SK-N-SH (cell line): ENCODE data around the gene PECR. TPM values are rescaled to one million over a fixed set of nuclear protein-coding genes. Genes with fewer than 3 reads are reported as not detected.

Source experiments
- CTCF ChIA-PET: fragments of 300-600, 350-600 bp; formaldehyde crosslinking; extraction: SDS; loops from one replicate; lab custom pipeline; 2021; lab: Yijun Ruan, JAX
- POLR2A ChIA-PET: fragments of 350-600 bp; sonication (Branson Sonifier 250); formaldehyde crosslinking; extraction: SDS; loops from one replicate; lab custom pipeline; 2020; ENCODE audit warnings: antibody characterized with exemption, inconsistent platforms; lab: Yijun Ruan, JAX
- DNase-seq: peaks from one replicate; pipeline ENCODE4 v3.0.0; 2012
- H2AFZ ChIP-seq: fragments of 200-600 bp; sonication (generic); 2 replicates; pipeline ENCODE4 v1.8.1; 2016; ENCODE audit warnings: antibody characterized with exemption, mild to moderate bottlenecking, low read depth
- H3F3A ChIP-seq: fragments of 200-600 bp; sonication (generic); replicated peaks from 2 replicates; pipeline ENCODE3; 2016; ENCODE audit warnings: antibody characterized with exemption, mild to moderate bottlenecking; ENCODE audit not compliant: insufficient read depth
- H3K27ac ChIP-seq, 2 experiments: fragments of 200-500 bp in 1 of 2; fragments of 200-600 bp in 1 of 2; sonication (Bioruptor generic) in 1 of 2; sonication (generic), shearing (Covaris generic) in 1 of 2; 2 replicates each; pipeline versions ENCODE4 v1.5.1 to v1.6.1; 2014 to 2016; ENCODE audit warnings: low read depth in 2 of 2, inconsistent platforms in 1 of 2, low read length in 1 of 2, mild to moderate bottlenecking in 1 of 2, mixed read lengths in 1 of 2
- H3K27me3 ChIP-seq: fragments of 200-600 bp; sonication (generic), shearing (Covaris generic); 2 replicates; pipeline ENCODE4 v1.6.1; 2016; ENCODE audit warnings: mixed run types; ENCODE audit not compliant: insufficient read depth
- H3K36me3 ChIP-seq, 2 experiments: fragments of 200-500 bp in 1 of 2; fragments of 200-600 bp in 1 of 2; sonication (Bioruptor generic) in 1 of 2; sonication (generic) in 1 of 2; replicated peaks in 1 of 2; 2 replicates each; pipeline versions ENCODE3 to v1.5.1; 2014 to 2016; ENCODE audit warnings: low read length in 1 of 2, mild to moderate bottlenecking in 1 of 2; ENCODE audit not compliant: insufficient read depth in 2 of 2, control insufficient read depth in 1 of 2
- H3K4me1 ChIP-seq, 2 experiments: fragments of 200-500 bp in 1 of 2; fragments of 200-600 bp in 1 of 2; sonication (Bioruptor generic) in 1 of 2; sonication (generic), shearing (Covaris generic) in 1 of 2; 2 replicates each; pipeline versions ENCODE4 v1.5.1 to v1.6.1; 2014 to 2016; ENCODE audit warnings: low read depth in 1 of 2, low read length in 1 of 2, mixed run types in 1 of 2; ENCODE audit not compliant: insufficient read depth in 2 of 2, control insufficient read depth in 1 of 2
- H3K4me2 ChIP-seq: fragments of 200-600 bp; sonication (generic), shearing (Covaris generic); 2 replicates; pipeline ENCODE4 v1.6.1; 2017; ENCODE audit warnings: mixed run types
- H3K4me3 ChIP-seq, 2 experiments: fragments of 200-500 bp in 1 of 2; fragments of 200-600 bp in 1 of 2; sonication (Bioruptor generic) in 1 of 2; sonication (generic), shearing (Covaris generic) in 1 of 2; 2 replicates each; pipeline versions ENCODE4 v1.5.1 to v1.8.1; 2014 to 2016; ENCODE audit warnings: low read depth in 2 of 2, inconsistent platforms in 1 of 2, low read length in 1 of 2, mild to moderate bottlenecking in 1 of 2, mixed read lengths in 1 of 2, moderate library complexity in 1 of 2
- H3K79me2 ChIP-seq: fragments of 200-600 bp; sonication (generic); 2 replicates; pipeline ENCODE4 v1.8.1; 2017; ENCODE audit warnings: mild to moderate bottlenecking; ENCODE audit not compliant: insufficient read depth
- H3K9ac ChIP-seq: fragments of 200-600 bp; sonication (generic); 2 replicates; pipeline ENCODE4 v1.6.1; 2017; ENCODE audit warnings: mixed run types
- H3K9me2 ChIP-seq: fragments of 200-600 bp; sonication (generic); 2 replicates; pipeline ENCODE4 v1.6.1; 2017; ENCODE audit warnings: mixed run types
- H3K9me3 ChIP-seq: fragments of 200-600 bp; sonication (generic); 2 replicates; pipeline ENCODE4 v1.6.1; 2017; ENCODE audit warnings: mixed run types, mild to moderate bottlenecking, moderate library complexity
- H4K20me1 ChIP-seq: fragments of 200-600 bp; sonication (generic); 2 replicates; pipeline ENCODE4 v1.6.1; 2017; ENCODE audit warnings: mild to moderate bottlenecking, mixed run types; ENCODE audit not compliant: insufficient read depth
- CHD2 ChIP-seq: fragments of 150-350 bp; IDR thresholded peaks from 2 replicates; pipeline ENCODE4 v1.6.1; 2018; ENCODE audit warnings: low read length; ENCODE audit not compliant: partially characterized antibody
- CTCF ChIP-seq: fragments of 200-600 bp; sonication (generic); IDR thresholded peaks from 2 replicates; pipeline ENCODE4 v1.6.1; 2017; ENCODE audit warnings: antibody characterized with exemption, mild to moderate bottlenecking, moderate library complexity
- ELF1 ChIP-seq: IDR thresholded peaks from 2 replicates; pipeline ENCODE4 v1.4.0; 2012
- EP300 ChIP-seq, 2 experiments: IDR thresholded peaks; 2 replicates each; pipeline versions ENCODE4 v1.4.0 to v1.6.1; 2012; ENCODE audit warnings: borderline replicate concordance in 1 of 2, low read depth in 1 of 2, low read length in 1 of 2
- FOXM1 ChIP-seq: IDR thresholded peaks from 2 replicates; pipeline ENCODE4 v1.4.0; 2012; ENCODE audit warnings: low read depth, mild to moderate bottlenecking
- GABPA ChIP-seq: IDR thresholded peaks from 2 replicates; pipeline ENCODE4 v1.4.0; 2012; ENCODE audit warnings: low read depth, mild to moderate bottlenecking
- GATA2 ChIP-seq: sonication (generic); formaldehyde crosslinking; IDR thresholded peaks from 2 replicates; pipeline ENCODE4 v1.5.0; 2020; ENCODE audit warnings: mild to moderate bottlenecking, missing genetic modification reagents
- JUND ChIP-seq: IDR thresholded peaks from 2 replicates; pipeline ENCODE4 v1.4.0; 2012
- MEF2A ChIP-seq: IDR thresholded peaks from 2 replicates; pipeline ENCODE4 v1.4.0; 2012; ENCODE audit warnings: low read depth, borderline replicate concordance
- MXI1 ChIP-seq: IDR thresholded peaks from 2 replicates; pipeline ENCODE4 v1.6.1; 2012; ENCODE audit warnings: mild to moderate bottlenecking, low read depth, low read length, improper control_type of control experiment
- NFIC ChIP-seq: IDR thresholded peaks from 2 replicates; pipeline ENCODE4 v1.4.0; 2012; ENCODE audit warnings: borderline replicate concordance
- RAD21 ChIP-seq: IDR thresholded peaks from 2 replicates; pipeline ENCODE4 v1.6.1; 2012; ENCODE audit warnings: mild to moderate bottlenecking, low read length
- RCOR1 ChIP-seq: fragments of 150-350 bp; IDR thresholded peaks from 2 replicates; pipeline ENCODE4 v1.6.1; 2017; ENCODE audit warnings: antibody characterized with exemption, low read length
- RFX5 ChIP-seq: IDR thresholded peaks from 2 replicates; pipeline ENCODE4 v1.6.1; 2012; ENCODE audit warnings: mild to moderate bottlenecking, improper control_type of control experiment, low read length
- RXRA ChIP-seq: IDR thresholded peaks from 2 replicates; pipeline ENCODE4 v1.4.0; 2012; ENCODE audit warnings: low read depth, mild to moderate bottlenecking, borderline replicate concordance
- SMC3 ChIP-seq: IDR thresholded peaks from 2 replicates; pipeline ENCODE4 v1.6.1; 2012; ENCODE audit warnings: low read depth, low read length, improper control_type of control experiment
- TAF1 ChIP-seq: IDR thresholded peaks from 2 replicates; pipeline ENCODE4 v1.6.1; 2012; ENCODE audit warnings: low read depth, mild to moderate bottlenecking, low read length, moderate library complexity, borderline replicate concordance
- TEAD4 ChIP-seq: IDR thresholded peaks from 2 replicates; pipeline ENCODE4 v1.4.0; 2012; ENCODE audit warnings: mild to moderate bottlenecking, borderline replicate concordance; ENCODE audit not compliant: insufficient read depth
- ZBTB33 ChIP-seq: IDR thresholded peaks from 2 replicates; pipeline ENCODE4 v1.4.0; 2012; ENCODE audit warnings: low read depth, borderline replicate concordance
- WGBS: methylation state at CpG from one replicate; pipeline ENCODE4 v1.1.6; 2017; ENCODE audit warnings: low lambda C conversion rate; 5-methylcytosine and 5-hydroxymethylcytosine counted together
- polyA plus RNA-seq, 3 experiments: library from polyadenylated mRNA; depleted of rRNA; stranded (reverse); fragments of >200 nt; gene quantifications; 2 replicates each; pipeline ENCODE4 v1.2.3, GENCODE V29; 2012

PECR gene
- polyA plus RNA-seq, 1 of the 3 experiments (the other 2 are of a cell fraction) = 18.6 TPM

DNA sequence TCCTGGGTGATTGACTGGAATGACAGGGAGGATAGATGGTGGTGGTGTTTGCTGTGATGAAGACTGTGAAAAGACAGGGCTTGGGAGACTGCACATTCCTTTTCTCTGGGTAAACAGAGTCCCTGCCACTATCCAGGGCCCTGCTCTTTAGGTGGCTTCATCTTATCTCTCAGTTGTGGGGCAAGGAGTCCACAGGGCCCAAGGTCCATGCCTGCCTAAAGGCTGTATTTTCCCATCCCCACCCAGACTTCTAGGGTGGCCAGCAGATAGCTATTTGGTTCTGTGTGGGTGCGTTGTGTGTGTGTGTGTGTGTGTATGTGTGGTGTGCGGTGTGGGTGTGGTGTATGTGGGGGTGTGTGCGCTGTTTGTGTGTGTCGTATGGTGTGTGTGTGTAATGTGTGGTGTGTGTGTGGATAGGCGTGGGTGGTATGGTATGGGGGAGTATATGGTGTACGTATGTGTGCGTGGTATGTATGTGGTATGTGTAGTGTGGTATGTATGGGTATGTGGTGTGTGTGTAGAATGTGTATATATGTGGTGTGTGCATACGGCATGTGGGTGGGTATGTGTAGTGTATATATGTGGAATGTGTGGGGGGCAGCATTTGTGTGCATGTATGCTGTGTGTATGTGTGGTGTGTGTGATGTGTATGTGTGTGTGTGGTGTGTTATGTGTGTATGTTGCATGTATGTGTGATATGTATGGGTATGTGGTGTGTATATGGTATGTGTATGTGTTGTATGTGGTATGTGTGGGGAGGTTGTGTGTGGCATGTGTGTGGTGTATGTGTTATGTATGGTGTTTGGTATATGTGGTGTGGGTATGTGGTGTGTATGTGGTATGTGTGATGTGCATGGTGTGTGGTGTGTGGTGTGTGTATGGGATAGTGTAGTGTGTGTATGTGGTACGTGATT, 17.1 kb upstream of the PECR start:
- no peaks in the 10 kb centered on the region for H3K36me3 ChIP-seq
- H3K4me3 ChIP-seq = no peak overlapping the region
- POLR2A ChIA-PET = no interaction called here
- CTCF ChIA-PET = interaction anchor here (0.6 to 1.7 kb wide), 2 partner anchors 16 to 24 kb away, joined by 3 read pairs; no protein-coding TSS in a partner anchor
- H3K4me1 ChIP-seq = no peaks in the 10 kb centered on the region
- no peaks in the 10 kb centered on the region for H3K27me3 ChIP-seq
- no peaks in the 10 kb centered on the region for H3K79me2 ChIP-seq
- no peak overlapping the region for H3K27ac ChIP-seq
- H3K4me2 ChIP-seq = no peak overlapping the region
- H3K9ac ChIP-seq = no peak overlapping the region
- no peaks in the 10 kb centered on the region for H3F3A ChIP-seq
- 88% methylated on average over 9 of the region's 9 CpGs for WGBS
- no peak overlapping the region for H2AFZ ChIP-seq
- H3K9me2 ChIP-seq = no peaks in the 10 kb centered on the region
- no peaks in the 10 kb centered on the region for H4K20me1 ChIP-seq
- no peak for TF ChIP-seq MEF2A
- no peak for TF ChIP-seq ZBTB33
- TF ChIP-seq SMC3 = no peak
- TF ChIP-seq FOXM1 = no peak
- TF ChIP-seq GABPA = no peak
- no peak for TF ChIP-seq MXI1
- no peak for TF ChIP-seq NFIC
- TF ChIP-seq TAF1 = no peak
- TF ChIP-seq ELF1 = no peak
- H3K9me3 ChIP-seq = no peaks in the 10 kb centered on the region
- no peak for DNase-seq

DNA sequence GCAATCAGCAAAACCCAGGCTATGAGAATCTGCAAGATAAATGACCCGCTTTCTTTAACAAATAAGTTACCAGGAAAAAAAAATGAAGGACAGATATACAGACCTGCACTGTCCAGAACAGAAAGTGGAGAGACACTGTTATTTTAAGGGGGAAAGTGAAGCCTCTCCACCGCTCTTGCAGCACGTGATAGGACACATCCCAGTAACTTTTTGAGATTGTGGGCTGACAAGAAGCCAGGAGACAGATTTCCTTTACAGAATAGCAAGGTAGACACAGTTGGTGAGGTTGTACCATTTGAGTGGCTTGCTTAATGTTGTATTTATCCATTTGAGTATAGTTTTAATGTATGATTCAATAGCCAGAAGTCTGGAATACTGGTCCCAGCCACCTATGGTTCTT, 13.1 kb upstream of the PECR start:
- 83% methylated on average over 3 of the region's 3 CpGs for WGBS
- no peaks in the 10 kb centered on the region for H3K36me3 ChIP-seq
- H3K27ac ChIP-seq = no peak overlapping the region
- no peaks in the 10 kb centered on the region for H3F3A ChIP-seq
- TF ChIP-seq RFX5 (no peak), EP300 (IDR thresholded peaks at IDR 0.05; ENCODE audit: borderline replicate concordance in 1 of 2, low read depth in 1 of 2, low read length in 1 of 2) (no peak), MEF2A (no peak), CHD2 (no peak), JUND (no peak), GATA2 (CRISPR knock-in tag) (no peak), MXI1 (no peak), CTCF (no peak), ZBTB33 (no peak), TEAD4 (no peak), RCOR1 (no peak), RXRA (no peak), NFIC (no peak), RAD21 (no peak)
- TF ChIP-seq, all 33 proteins: peak for 0
- Histone ChIP-seq H3K79me2 (no peaks in the 10 kb centered on the region), H3K9me2 (no peaks in the 10 kb centered on the region), H3K4me3 (no peak overlapping the region), H3K9me3 (no peaks in the 10 kb centered on the region), H4K20me1 (no peaks in the 10 kb centered on the region), H3K4me2 (no peak overlapping the region), H2AFZ (no peak overlapping the region), H3K27me3 (no peaks in the 10 kb centered on the region), H3K4me1 (no peaks in the 10 kb centered on the region), H3K9ac (no peak overlapping the region)
- ChIA-PET POLR2A (no interaction called here), CTCF (no interaction called here)
- DNase-seq = no peak
